Tibial nerve (tissue), 3 donors: ENCODE results near the gene PDE6H.

Source experiments
- POLR2A ChIP-seq, 2 donors: fragments of 450-650 bp; IDR thresholded peaks; one replicate each; pipeline ENCODE4 v1.6.1; 2017; ENCODE audit warnings: antibody characterized with exemption in 2 of 2, mild to moderate bottlenecking in 2 of 2, moderate library complexity in 2 of 2
- TF ChIP-seq, protein P1 (sequence below), 5 experiments: fragments of 200-600 bp in 3 of 5; fragments of 450-650 bp in 2 of 5; sonication (generic) in 3 of 5; IDR thresholded peaks; one replicate each; pipeline ENCODE4 v1.5.1; 2016 to 2019; ENCODE audit warnings: antibody characterized with exemption in 5 of 5, mild to moderate bottlenecking in 3 of 5, moderate library complexity in 2 of 5

DNA sequence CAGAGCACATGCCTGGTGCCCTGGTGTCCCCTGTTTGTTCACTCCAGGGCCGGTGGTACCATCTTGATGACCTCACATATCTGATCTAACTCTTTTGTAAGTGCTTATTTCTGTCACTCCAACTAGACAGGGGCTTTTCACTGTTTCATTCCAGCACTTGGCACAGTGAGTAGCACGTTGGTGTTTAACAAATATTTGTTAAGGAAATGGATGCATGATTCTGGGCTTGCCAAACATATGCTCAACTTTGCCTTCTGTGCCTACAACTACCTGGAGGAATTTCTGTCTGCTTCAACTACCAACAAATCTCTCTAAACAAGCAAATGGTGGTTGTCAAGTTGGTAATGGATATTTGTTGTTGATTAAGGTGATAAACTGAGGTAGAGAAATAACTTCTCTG is 31.6 kb downstream of the PDE6H start:
- TF ChIP-seq POLR2A (IDR thresholded peaks at IDR 0.05) = no peak
- TF ChIP-seq, protein P1, sequence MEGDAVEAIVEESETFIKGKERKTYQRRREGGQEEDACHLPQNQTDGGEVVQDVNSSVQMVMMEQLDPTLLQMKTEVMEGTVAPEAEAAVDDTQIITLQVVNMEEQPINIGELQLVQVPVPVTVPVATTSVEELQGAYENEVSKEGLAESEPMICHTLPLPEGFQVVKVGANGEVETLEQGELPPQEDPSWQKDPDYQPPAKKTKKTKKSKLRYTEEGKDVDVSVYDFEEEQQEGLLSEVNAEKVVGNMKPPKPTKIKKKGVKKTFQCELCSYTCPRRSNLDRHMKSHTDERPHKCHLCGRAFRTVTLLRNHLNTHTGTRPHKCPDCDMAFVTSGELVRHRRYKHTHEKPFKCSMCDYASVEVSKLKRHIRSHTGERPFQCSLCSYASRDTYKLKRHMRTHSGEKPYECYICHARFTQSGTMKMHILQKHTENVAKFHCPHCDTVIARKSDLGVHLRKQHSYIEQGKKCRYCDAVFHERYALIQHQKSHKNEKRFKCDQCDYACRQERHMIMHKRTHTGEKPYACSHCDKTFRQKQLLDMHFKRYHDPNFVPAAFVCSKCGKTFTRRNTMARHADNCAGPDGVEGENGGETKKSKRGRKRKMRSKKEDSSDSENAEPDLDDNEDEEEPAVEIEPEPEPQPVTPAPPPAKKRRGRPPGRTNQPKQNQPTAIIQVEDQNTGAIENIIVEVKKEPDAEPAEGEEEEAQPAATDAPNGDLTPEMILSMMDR (IDR thresholded peaks at IDR 0.05) = no peak
